ENCODE measurements around the gene OR6B1. TPM values are rescaled to one million over a fixed set of nuclear protein-coding genes. Genes with fewer than 3 reads are reported as not detected.

Gene OR6B1
- total RNA-seq = not detected

DNA sequence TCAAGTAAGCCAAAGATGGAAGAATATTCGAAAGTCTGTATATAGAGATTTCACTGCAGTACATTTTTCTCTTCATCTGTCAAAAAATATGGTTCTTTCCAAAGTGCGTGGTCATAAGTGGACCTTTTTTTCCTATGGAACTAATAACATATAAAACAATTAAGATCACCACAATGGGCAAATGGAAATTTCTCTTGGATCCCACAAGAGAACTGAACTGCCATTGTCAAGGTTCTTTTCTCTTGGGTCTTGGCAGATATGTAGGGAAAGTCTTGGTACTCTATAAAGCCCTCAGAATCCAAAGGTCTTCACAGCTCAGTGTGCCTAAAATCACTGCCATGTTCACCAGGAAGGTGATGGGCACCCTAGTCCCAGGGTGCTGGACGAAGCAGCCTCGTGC, at the start of gene OR6B1:
Gene OR6B1, plus strand, starts transcription at position 301 of the 400 bp plus-strand sequence. CDS start 3,677 bp downstream, outside the sequence.
- no peak for DNase-seq

GRCh38 chr7:143953421-143953820, 46.7 kb upstream of the OR6B1 start:
- DNase-seq = peak; percentile 22

DNA sequence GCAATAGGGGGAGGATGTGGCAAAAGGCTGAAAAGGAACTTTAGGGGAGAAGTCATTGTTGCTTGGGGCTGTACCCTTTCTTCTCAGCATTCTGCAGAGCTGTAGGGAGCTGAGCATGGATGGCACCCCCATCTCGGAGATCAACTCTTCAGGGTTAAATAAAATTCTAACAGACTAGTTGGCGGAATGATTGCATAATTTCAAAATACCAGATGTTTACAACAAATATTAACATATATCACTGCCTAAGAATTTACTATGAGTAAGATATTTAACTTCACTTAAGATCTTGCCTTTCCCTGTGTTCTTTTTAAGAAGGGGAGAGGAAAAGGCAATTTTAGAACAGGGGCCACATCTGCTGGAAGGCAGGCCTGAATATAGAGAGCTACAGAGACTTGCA, 46.0 kb upstream of the OR6B1 start:
- DNase-seq = peak; percentile 23

- no peak for DNase-seq
Observed at GRCh38 chr7:143954544-143954943, 45.6 kb upstream of the OR6B1 start, which contains the start of gene OR2F1. OR2F1 (plus strand) TSS chr7:143954844; CDS start chr7:143959971, 5,127 bp downstream.

DNA sequence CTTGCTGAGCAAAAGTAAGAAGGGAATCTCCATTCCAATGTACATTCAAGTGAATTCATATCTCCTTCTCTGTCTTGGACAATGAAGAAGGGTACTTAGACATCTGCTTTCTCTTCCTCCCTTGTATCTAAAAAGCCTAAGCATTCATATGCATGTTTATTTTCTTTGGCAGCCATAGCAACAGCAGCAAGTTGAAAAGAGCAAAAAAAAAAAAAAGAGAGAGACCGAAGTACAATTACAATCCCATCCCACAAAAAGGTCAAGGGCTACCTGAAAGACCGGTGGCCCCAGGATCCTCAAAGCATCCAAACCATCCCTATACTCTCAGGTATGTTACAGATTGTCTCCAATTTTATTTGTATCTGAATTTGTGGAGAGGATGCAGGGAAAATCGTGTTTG, 41.3 kb upstream of the OR6B1 start:
- no peak for DNase-seq

- DNase-seq = no peak
Observed at GRCh38 chr7:143960813-143961610, 39.1 kb upstream of the OR6B1 start.

DNA sequence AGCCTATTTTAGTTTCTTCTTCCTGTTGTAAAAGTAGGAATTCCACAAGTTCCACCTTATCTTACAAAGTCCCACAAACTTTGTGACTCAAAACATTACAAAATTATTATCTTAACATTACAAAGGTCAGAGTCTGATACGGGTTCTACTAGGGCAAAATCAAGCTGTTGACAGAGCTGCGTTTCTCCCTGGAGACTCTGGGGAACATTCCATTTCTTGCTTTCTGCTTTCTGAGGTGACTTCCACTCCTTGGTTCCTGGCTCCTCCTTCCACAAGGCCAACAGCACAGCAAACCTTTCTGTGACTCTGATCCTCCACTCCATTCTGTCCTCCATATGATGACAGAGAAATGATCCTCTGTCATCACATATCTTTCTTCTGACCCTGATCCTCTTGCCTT, 34.8 kb upstream of the OR6B1 start:
- DNase-seq = no peak

DNA sequence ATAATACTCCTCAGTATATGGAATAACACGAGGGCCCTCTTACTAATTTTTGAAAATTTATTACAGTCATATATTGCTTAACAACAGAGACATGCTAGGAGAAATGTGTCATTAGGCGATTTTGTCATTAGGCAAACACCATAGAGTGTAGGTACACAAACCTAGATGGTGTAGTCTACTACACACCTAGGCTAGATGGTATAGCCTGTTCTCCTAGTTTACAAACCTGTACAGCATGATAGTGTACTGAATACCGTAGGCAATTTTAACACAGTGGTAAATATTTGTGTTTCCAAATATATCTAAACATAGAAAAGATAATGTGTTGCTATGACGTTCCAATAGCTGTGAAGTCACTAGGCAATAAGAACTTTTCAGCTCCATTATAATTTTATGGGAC, 32.7 kb upstream of the OR6B1 start:
- DNase-seq = no peak

DNA sequence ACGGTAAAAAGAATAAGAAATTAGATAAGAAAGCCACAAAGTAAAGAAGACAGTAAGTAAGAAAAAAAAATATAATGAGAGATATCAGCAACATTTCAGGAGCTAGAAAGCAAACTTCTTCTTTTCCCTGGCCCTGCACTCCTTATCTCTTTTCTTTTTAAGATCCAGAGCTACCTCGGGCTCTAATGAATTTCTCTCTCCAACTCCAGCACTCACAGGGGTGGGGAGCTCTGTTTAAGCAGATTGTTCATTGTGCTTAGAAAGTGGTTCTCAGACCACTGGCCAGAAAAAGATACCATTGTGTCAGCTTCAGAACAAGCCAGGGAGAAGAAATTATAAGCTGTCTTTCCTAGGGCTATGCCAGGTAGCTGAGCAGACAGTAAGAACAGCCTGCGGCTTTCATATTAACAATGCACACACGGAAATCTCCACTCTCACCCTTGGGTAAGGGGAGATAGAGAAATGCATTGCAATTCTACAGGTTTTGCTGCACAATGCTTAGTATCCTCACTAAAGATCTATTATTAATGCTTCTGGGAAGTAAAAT, 26.2 kb upstream of the OR6B1 start:
- no peak for DNase-seq

- DNase-seq = no peak
Observed at GRCh38 chr7:143974459-143974858, 25.7 kb upstream of the OR6B1 start.

GRCh38 chr7:143975617-143976016, 24.5 kb upstream of the OR6B1 start:
- no peak for DNase-seq

- no peak for DNase-seq
Observed at GRCh38 chr7:143978585-143978984, 21.5 kb upstream of the OR6B1 start.

GRCh38 chr7:143979359-143979758, 20.8 kb upstream of the OR6B1 start:
- no peak for DNase-seq

GRCh38 chr7:143979998-143980397, 20.1 kb upstream of the OR6B1 start:
- DNase-seq = no peak

DNA sequence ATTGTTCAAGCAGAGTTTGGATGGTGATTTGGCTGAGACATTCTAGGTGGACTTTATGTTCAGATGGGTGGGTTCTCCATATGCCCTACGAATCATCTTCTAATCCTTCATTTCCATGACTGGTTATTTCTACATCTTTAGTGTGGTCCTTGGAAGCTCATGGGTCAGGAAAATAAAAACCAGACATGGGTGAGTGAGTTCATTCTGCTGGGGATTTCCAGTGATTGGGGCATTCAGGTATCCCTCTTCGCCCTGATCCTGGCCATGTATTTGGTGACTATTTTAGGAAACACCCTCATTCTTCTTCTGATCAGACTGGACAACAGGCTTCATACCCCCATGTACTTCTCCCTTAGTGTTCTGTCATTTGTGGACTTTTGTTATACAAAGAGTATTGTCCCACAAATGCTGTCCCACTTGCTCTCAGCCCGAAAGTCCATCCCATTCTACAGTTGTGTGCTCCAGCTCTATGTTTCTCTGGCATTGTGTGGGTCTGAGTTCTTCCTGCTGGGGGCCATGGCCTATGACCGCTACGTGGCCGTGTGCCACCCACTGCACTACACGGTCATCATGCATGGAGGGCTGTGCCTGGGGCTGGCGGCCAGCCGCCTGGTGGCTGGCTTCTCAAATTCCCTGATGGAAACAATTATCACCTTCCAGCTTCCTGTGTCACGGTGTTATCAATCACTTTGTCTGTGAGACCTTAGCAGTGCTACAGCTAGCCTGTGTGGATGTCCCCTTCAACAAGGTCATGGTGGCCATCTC, 19.2 kb upstream of the OR6B1 start:
- DNase-seq = no peak

DNA sequence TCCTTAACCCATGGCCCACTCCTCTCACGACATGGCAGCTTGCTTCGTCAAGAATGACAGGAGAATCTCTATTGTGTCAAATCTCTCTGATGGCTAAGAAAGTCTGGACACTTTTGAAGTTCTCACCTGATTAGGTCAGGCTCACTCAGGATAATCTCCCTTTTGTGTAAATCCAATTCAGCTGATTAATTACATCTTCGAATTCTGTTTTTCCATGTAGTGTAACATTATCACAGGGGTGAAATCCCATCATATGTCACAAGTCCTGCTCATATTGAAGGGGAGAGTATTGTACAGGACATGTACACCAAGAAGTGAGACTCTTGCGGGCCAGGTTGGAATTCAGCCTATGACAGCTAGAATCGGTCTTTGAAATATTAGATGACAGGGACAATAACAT, 16.2 kb upstream of the OR6B1 start:
- no peak for DNase-seq

GRCh38 chr7:143987513-143987912, 12.6 kb upstream of the OR6B1 start:
- DNase-seq = no peak

- no peak for DNase-seq
Observed at GRCh38 chr7:143988976-143989745, 11.0 kb upstream of the OR6B1 start.

DNA sequence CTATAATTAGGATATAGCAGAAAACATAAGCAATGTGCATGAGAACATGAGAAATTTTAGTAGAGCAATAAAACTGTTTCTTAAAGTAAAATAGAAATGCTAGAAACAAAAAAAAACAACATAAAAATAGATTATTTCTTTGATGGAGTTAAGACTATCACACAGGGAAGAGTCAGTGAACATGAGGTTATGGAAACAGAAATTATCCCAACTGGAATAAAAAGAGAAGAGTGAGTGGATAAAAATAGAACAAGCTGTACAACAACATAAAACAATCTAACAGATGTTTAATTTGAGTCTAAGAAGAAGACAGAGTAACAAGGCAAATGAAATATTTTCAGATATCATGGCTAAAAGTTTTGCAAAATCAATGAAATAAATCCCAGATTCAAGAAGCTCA, 7.5 kb upstream of the OR6B1 start:
- no peak for DNase-seq

- DNase-seq = no peak
Observed at GRCh38 chr7:143993924-143994323, 6.2 kb upstream of the OR6B1 start.

GRCh38 chr7:144001543-144001942, 1.4 kb downstream of the OR6B1 start:
- DNase-seq = no peak

DNA sequence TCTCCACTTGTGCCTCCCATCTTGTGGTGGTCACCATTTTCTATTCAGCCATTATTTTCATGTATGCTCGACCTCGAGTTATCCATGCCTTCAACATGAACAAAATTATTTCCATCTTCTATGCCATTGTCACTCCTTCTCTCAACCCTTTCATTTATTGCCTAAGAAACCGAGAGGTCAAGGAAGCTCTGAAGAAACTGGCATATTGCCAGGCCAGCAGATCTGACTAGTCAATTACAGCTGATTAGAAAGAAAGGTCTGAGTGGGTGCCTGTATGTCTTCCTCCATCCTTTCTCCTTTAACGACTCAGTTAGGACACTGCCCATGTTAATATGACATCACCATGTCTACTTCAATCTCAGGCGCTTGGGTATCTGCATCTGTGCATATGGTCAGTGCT, 4.6 kb downstream of the OR6B1 start:
- DNase-seq = no peak

All from skin of body (tissue), 2 donors.